HCT116 (cell line): Measurements from ENCODE around the gene MTA1.

Experiments used
- CEBPB ChIP-seq: IDR thresholded peaks from 2 replicates; pipeline ENCODE4 v1.6.1; 2012; ENCODE audit warnings: low read depth
- EZH2 ChIP-seq: fragments of 200-600 bp; sonication (generic); IDR thresholded peaks from 2 replicates; pipeline ENCODE4 v1.6.1; 2017; ENCODE audit warnings: antibody characterized with exemption, mixed run types
- EZH2phosphoT487 ChIP-seq: fragments of 200-600 bp; IDR thresholded peaks from 2 replicates; pipeline ENCODE4 v1.6.1; 2018; ENCODE audit warnings: antibody characterized with exemption, borderline replicate concordance
- POLR2AphosphoS5 ChIP-seq: IDR thresholded peaks from 2 replicates; pipeline ENCODE4 v1.6.1; 2011; ENCODE audit warnings: mild to moderate bottlenecking, low read depth, low read length, moderate library complexity
- SP1 ChIP-seq: IDR thresholded peaks from 2 replicates; pipeline ENCODE4 v1.6.1; 2012; ENCODE audit warnings: low read depth
- TCF7L2 ChIP-seq: IDR thresholded peaks from 2 replicates; pipeline ENCODE4 v1.7.0; 2011; ENCODE audit warnings: borderline replicate concordance, inconsistent platforms; ENCODE audit not compliant: insufficient read depth, insufficient read length; ENCODE audit errors: extremely low read depth
- ZFX ChIP-seq: fragments of 450-650 bp; IDR thresholded peaks from 2 replicates; pipeline ENCODE4 v1.6.1; 2017
- TF ChIP-seq, protein P1 (sequence below), 3 experiments: fragments of 200-600 bp in 1 of 3; sonication (generic) in 1 of 3; IDR thresholded peaks in 2 of 3; conservative IDR thresholded peaks in 1 of 3; 2 replicates each; pipeline ENCODE4 v1.5.1; 2012 to 2017; ENCODE audit warnings: low read depth in 2 of 3, low read length in 2 of 3, antibody characterized with exemption in 1 of 3, borderline replicate concordance in 1 of 3, control low read depth in 1 of 3, mild to moderate bottlenecking in 1 of 3, mixed read lengths in 1 of 3, mixed run types in 1 of 3, moderate library complexity in 1 of 3; ENCODE audit not compliant: insufficient read depth in 1 of 3

DNA sequence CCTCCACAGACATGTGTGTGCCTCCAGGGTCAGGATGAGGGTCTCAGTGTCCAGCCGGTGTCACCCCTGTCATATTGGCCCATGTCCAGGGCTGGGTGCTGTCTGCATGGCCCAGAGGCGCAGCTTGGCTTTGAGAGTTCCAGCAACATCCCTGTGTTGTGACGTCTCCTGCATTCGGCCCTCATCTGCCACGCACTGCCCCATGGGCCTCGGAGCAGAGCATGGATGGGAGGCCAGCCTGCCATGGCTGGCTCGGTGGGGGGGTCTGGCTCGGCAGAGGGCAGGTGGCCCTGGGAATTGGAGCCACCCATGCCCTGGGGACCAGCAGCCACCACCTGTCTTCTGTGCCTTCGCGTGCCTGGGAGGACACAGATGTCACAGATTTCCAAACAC, 32.1 kb upstream of the MTA1 start:
- TF ChIP-seq ZFX (no peak), TCF7L2 (no peak), CEBPB (no peak), EZH2phosphoT487 (no peak), SP1 (no peak), EZH2 (no peak), POLR2AphosphoS5 (no peak)
- TF ChIP-seq, protein P1, sequence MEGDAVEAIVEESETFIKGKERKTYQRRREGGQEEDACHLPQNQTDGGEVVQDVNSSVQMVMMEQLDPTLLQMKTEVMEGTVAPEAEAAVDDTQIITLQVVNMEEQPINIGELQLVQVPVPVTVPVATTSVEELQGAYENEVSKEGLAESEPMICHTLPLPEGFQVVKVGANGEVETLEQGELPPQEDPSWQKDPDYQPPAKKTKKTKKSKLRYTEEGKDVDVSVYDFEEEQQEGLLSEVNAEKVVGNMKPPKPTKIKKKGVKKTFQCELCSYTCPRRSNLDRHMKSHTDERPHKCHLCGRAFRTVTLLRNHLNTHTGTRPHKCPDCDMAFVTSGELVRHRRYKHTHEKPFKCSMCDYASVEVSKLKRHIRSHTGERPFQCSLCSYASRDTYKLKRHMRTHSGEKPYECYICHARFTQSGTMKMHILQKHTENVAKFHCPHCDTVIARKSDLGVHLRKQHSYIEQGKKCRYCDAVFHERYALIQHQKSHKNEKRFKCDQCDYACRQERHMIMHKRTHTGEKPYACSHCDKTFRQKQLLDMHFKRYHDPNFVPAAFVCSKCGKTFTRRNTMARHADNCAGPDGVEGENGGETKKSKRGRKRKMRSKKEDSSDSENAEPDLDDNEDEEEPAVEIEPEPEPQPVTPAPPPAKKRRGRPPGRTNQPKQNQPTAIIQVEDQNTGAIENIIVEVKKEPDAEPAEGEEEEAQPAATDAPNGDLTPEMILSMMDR (IDR thresholded peaks at IDR 0.05 in 2 of 3, conservative IDR thresholded peaks at IDR 0.05 in 1 of 3; ENCODE audit: borderline replicate concordance in 1 of 3, insufficient read depth in 1 of 3, low read depth in 2 of 3, low read length in 2 of 3), result no peak
